ENCODE data around the gene AOAH. TPM values are rescaled to one million over a fixed set of nuclear protein-coding genes. Genes with fewer than 3 reads are reported as not detected.

AOAH gene
- total and polyA plus RNA-seq, 2 of the 13 experiments (the other 11 are each of a cell fraction or from before 2014, with no cell fraction given), result not detected

GRCh38 chr7:36732806-36733205 is 8.5 kb upstream of the AOAH start:
- ATAC-seq, result no peak
- ChIA-PET CTCF (ENCODE audit: low intra/inter-chr PET ratio, low total read pairs) (no interaction called here), POLR2A (no interaction called here)
- H3K27me3 ChIP-seq (ENCODE audit: control insufficient read depth in 1 of 2, insufficient read depth in 2 of 2, low read length in 2 of 2), result 0 out of 5 replicates have a peak, but pooled peaks cover 0 to 3% of the 10 kb centered on the region in 2 experiments
- no peak for FAIRE-seq
- no peak overlapping the region for H3K27ac ChIP-seq (ENCODE audit: extremely low read length, insufficient read depth, low read length)
- H2AFZ ChIP-seq (ENCODE audit: low read length), result no peak overlapping the region
- no peaks in the 10 kb centered on the region for H3K9me3 ChIP-seq (ENCODE audit: low read length)
- intact Hi-C loops (cut with micrococcal nuclease; ENCODE audit: unreplicated experiment) (no loop called here), in situ Hi-C loops (cut with HindIII; ENCODE audit: extremely low pct_ligation_motif_present, low pct_unique_long_range_greater_than_20kb) (no loop called here)
- H4K20me1 ChIP-seq (ENCODE audit: insufficient read depth, low read length), result no peaks in the 10 kb centered on the region
- H3K9ac ChIP-seq (ENCODE audit: insufficient read depth, low read depth, low read length), result no peak overlapping the region
- no peak for TF ChIP-seq E2F2 (CRISPR knock-in tag; IDR thresholded peaks at IDR 0.05; ENCODE audit: borderline replicate concordance)
- no peak for TF ChIP-seq ZBTB20 (CRISPR knock-in tag; IDR thresholded peaks at IDR 0.05; ENCODE audit: borderline replicate concordance, low read depth)
- TF ChIP-seq TSC22D2 (CRISPR knock-in tag; IDR thresholded peaks at IDR 0.05; ENCODE audit: borderline replicate concordance), result no peak
- no peak for TF ChIP-seq DNMT1 (CRISPR knock-in tag; IDR thresholded peaks at IDR 0.05)
- no peak for TF ChIP-seq ZNF550 (CRISPR knock-in tag; IDR thresholded peaks at IDR 0.05; ENCODE audit: borderline replicate concordance)
- no peak for TF ChIP-seq ZNF337 (CRISPR knock-in tag; IDR thresholded peaks at IDR 0.05; ENCODE audit: borderline replicate concordance, low read depth)
- no peak for TF ChIP-seq MXD3 (CRISPR knock-in tag; IDR thresholded peaks at IDR 0.05)
- no peak for TF ChIP-seq ZBED4 (CRISPR knock-in tag; IDR thresholded peaks at IDR 0.05; ENCODE audit: borderline replicate concordance)
- TF ChIP-seq MBD4 (IDR thresholded peaks at IDR 0.05; ENCODE audit: borderline replicate concordance, low read length), result no peak
- no peak for TF ChIP-seq EEA1 (CRISPR knock-in tag; IDR thresholded peaks at IDR 0.05; ENCODE audit: borderline replicate concordance)
- TF ChIP-seq TIGD3 (CRISPR knock-in tag; IDR thresholded peaks at IDR 0.05; ENCODE audit: borderline replicate concordance), result no peak
- H3K36me3 ChIP-seq (replicated peaks in 1 of 2; ENCODE audit: control insufficient read depth in 1 of 2, insufficient read depth in 2 of 2, low read length in 2 of 2), result no peaks in the 10 kb centered on the region
- no peak for DNase-seq (ENCODE audit: low spot score)
- H3K79me2 ChIP-seq (ENCODE audit: insufficient read depth, low read length), result no peaks in the 10 kb centered on the region
- no peak overlapping the region for H3K4me2 ChIP-seq (ENCODE audit: low read depth, low read length)
- H3K4me3 ChIP-seq (replicated peaks in 1 of 3; ENCODE audit: insufficient read depth in 1 of 3, low read depth in 2 of 3, low read length in 3 of 3), result no peak overlapping the region
- no peaks in the 10 kb centered on the region for H3K4me1 ChIP-seq (ENCODE audit: insufficient read depth, low read length)
- BruUV-seq (replicated peaks), result no TSS peak
- WGBS (ENCODE audit: low lambda C conversion rate), result 57% methylated on average over 1 of the region's 1 CpG

All from HepG2 (cell line).